CD4-positive, CD25-positive, alpha-beta regulatory T cell (primary cell): ENCODE data around the gene PREX1. TPM values are rescaled to one million over a fixed set of nuclear protein-coding genes. Genes with fewer than 3 reads are reported as not detected.

ENCODE experiments used
- ATAC-seq, 2 donors: fragments of 150-1000 bp; cut with Tn5 transposase; one replicate each; pipeline ENCODE4 v1.10.0; 2021; ENCODE audit warnings: low read depth in 2 of 2, moderate number of reproducible peaks in 2 of 2, moderate library complexity in 1 of 2
- DNase-seq, 3 donors: peaks; one replicate each; pipeline versions ENCODE4 v3.0.0 to v3.0.0-alpha.2; 2012 to 2022; ENCODE audit warnings: mixed read lengths in 1 of 3
- H3K27ac ChIP-seq: one replicate; pipeline ENCODE4 v1.7.0; 2013; ENCODE audit warnings: mild to moderate bottlenecking, low read length; ENCODE audit not compliant: insufficient read depth, poor library complexity, severe bottlenecking
- H3K27me3 ChIP-seq: one replicate; pipeline ENCODE4 v1.7.0; 2013; ENCODE audit warnings: low read length; ENCODE audit not compliant: control insufficient read depth, insufficient read depth
- H3K36me3 ChIP-seq: one replicate; pipeline ENCODE4 v1.7.0; 2013; ENCODE audit warnings: mild to moderate bottlenecking, low read length, moderate library complexity; ENCODE audit not compliant: control insufficient read depth, insufficient read depth
- H3K4me1 ChIP-seq: 2 replicates; pipeline ENCODE4 v1.7.0; 2013; ENCODE audit warnings: mild to moderate bottlenecking, low read length; ENCODE audit not compliant: insufficient read depth, control insufficient read depth, poor library complexity, severe bottlenecking
- H3K4me3 ChIP-seq: one replicate; pipeline ENCODE4 v1.7.0; 2013; ENCODE audit warnings: low read depth, mild to moderate bottlenecking, low read length, moderate library complexity
- H3K9me3 ChIP-seq, 2 experiments: 1 replicate in 1 of 2; 2 replicates in 1 of 2; pipeline ENCODE4 v1.7.0; 2013; ENCODE audit warnings: low read length in 2 of 2, mild to moderate bottlenecking in 1 of 2, moderate library complexity in 1 of 2; ENCODE audit not compliant: control insufficient read depth in 2 of 2
- H3K27ac Mint-ChIP-seq, 3 donors: one replicate each; pipeline ENCODE4 v1.8.0; 2020 to 2022; ENCODE audit warnings: mild to moderate bottlenecking in 3 of 3, mixed read lengths in 3 of 3, moderate library complexity in 2 of 3
- H3K27me3 Mint-ChIP-seq: one replicate; pipeline ENCODE4 v1.8.0; 2022; ENCODE audit warnings: mild to moderate bottlenecking, mixed read lengths
- H3K36me3 Mint-ChIP-seq: one replicate; pipeline ENCODE4 v1.8.0; 2020; ENCODE audit warnings: mixed read lengths
- H3K4me1 Mint-ChIP-seq, 4 donors: one replicate each; pipeline ENCODE4 v1.8.0; 2020 to 2022; ENCODE audit warnings: mixed read lengths in 4 of 4, mild to moderate bottlenecking in 1 of 4
- H3K4me3 Mint-ChIP-seq, 4 donors: one replicate each; pipeline ENCODE4 v1.8.0; 2020 to 2022; ENCODE audit warnings: mild to moderate bottlenecking in 4 of 4, mixed read lengths in 4 of 4, moderate library complexity in 3 of 4
- H3K9me3 Mint-ChIP-seq, 7 donors: one replicate each; pipeline ENCODE4 v1.8.0; 2020 to 2022; ENCODE audit warnings: mixed read lengths in 7 of 7, mild to moderate bottlenecking in 3 of 7, moderate library complexity in 2 of 7
- polyA plus RNA-seq, 4 donors: library from polyadenylated mRNA; unstranded; fragments of 300-500 nt; fragmentation: Illumina TruSeq; gene quantifications; one replicate each; pipeline ENCODE4 v1.2.3, GENCODE V29; 2021
- total RNA-seq: library from RNA; stranded (reverse); gene quantifications from one replicate; pipeline ENCODE4 v1.2.3, GENCODE V29; 2022

The PREX1 gene
- total and polyA plus RNA-seq, 5 donors from 2014 or later: 40.8 to 264 (median 57.0) TPM

DNA sequence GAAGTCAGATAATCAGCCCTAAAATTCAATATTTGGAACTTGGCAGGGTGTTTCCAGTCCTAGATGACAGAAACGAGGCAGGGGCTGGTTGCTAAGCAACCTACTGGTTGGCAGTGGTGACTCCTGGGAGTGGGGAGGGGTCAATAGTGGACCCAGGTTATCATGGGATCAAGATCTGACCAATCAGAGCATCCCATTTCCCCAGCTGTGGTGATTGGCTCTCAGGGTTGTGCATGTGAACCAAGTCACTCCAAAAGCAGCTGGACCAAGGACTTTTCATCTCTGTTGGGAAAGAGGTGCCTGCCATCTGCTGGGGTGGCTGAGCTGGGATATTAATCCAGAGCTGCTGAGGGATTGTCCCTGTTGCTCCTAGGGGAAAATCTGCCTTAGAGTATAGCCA is 253.4 kb downstream of the PREX1 start:
- ATAC-seq: no peak
- Mint-ChIP-seq H3K27ac (no peak overlapping the region), H3K9me3 (no peaks in the 10 kb centered on the region), H3K4me3 (no peak overlapping the region), H3K27me3 (peaks cover 24% of the 10 kb centered on the region), H3K4me1 (peaks cover 0 to 5% (median 0%) of the 10 kb centered on the region in 4 donors), H3K36me3 (no peaks in the 10 kb centered on the region)
- H3K27me3 ChIP-seq: no peaks in the 10 kb centered on the region
- no peak for DNase-seq
- H3K4me3 ChIP-seq: no peak overlapping the region
- no peaks in the 10 kb centered on the region for H3K9me3 ChIP-seq
- no peak overlapping the region for H3K27ac ChIP-seq
- no peaks in the 10 kb centered on the region for H3K36me3 ChIP-seq
- H3K4me1 ChIP-seq: no peaks in the 10 kb centered on the region

Other genes with a start within 250 kb of the PREX1 start
- 22.1 TPM for gene ARFGEF2, start 93.7 kb upstream of the PREX1 start, total RNA-seq
- 1 to 10 TPM; 6.8 to 7.9 (median 7.4) TPM for gene ARFGEF2, start 93.7 kb upstream of the PREX1 start, polyA plus RNA-seq
- gene CSE1L, start 218.3 kb upstream of the PREX1 start, total RNA-seq: 29.6 TPM
- 10 to 100 TPM; 23.7 to 33.9 (median 24.5) TPM for gene CSE1L, start 218.3 kb upstream of the PREX1 start, polyA plus RNA-seq